Measurements from ENCODE around the gene GIPC1. TPM values are rescaled to one million over a fixed set of nuclear protein-coding genes. Genes with fewer than 3 reads are reported as not detected.

Gene GIPC1
- total RNA-seq, 1 experiment from 2014 or later = 103 TPM

- ATAC-seq (no peak), DNase-seq (ENCODE audit: low read depth, low spot score) (no peak)
- Histone ChIP-seq H3K9me3 (ENCODE audit: control insufficient read depth in 1 of 2, insufficient read depth in 1 of 2, low read depth in 1 of 2, low read length in 2 of 2) (no peaks in the 10 kb centered on the region), H3K4me3 (replicated peaks in 1 of 2; ENCODE audit: low read depth in 1 of 2, low read length in 2 of 2) (no peak overlapping the region), H3K4me1 (ENCODE audit: control insufficient read depth in 1 of 2, insufficient read depth in 2 of 2, low read length in 2 of 2) (peaks cover 0 to 3% of the 10 kb centered on the region in 2 experiments; a peak in 1 of 4 replicates), H3K4me2 (ENCODE audit: low read length) (no peak overlapping the region), H3K79me2 (ENCODE audit: insufficient read depth, low read length) (peaks cover 23% of the 10 kb centered on the region; the same call in 1 of the 2 replicates), H3K27me3 (ENCODE audit: insufficient read depth, low read length) (no peaks in the 10 kb centered on the region), H3K9ac (ENCODE audit: low read length) (no peak overlapping the region), H3K9me2 (ENCODE audit: insufficient read depth) (no peaks in the 10 kb centered on the region), H4K20me1 (ENCODE audit: insufficient read depth) (no peaks in the 10 kb centered on the region), H2AFZ (ENCODE audit: low read depth, low read length, poor library complexity, severe bottlenecking) (no peak overlapping the region), H3K36me3 (ENCODE audit: control insufficient read depth in 1 of 2, insufficient read depth in 2 of 2, low read length in 2 of 2) (peaks cover 3 to 12% of the 10 kb centered on the region in 2 experiments; a peak in 2 of 4 replicates), H3K27ac (ENCODE audit: low read depth, low read length) (no peak overlapping the region)
- ChIA-PET CTCF (interaction anchor here (0.6 to 1.1 kb wide), 5 partner anchors 11 to 832 kb away, joined by 3 to 5 read pairs (median 3); no protein-coding TSS in a partner anchor), POLR2A (no interaction called here), RAD21 (ENCODE audit: low non-redundant PET in 1 of 2, low total read pairs in 2 of 2, uncharacterized antibody in 2 of 2, unreplicated experiment in 2 of 2) (no interaction called here)
- intact Hi-C loops (cut with micrococcal nuclease) = loop anchor here (5.0 to 10.0 kb wide), 2 partner anchors 53 to 350 kb away; partner anchors contain the start of genes ASF1B and PKN1
- TF ChIP-seq RAD21 (IDR thresholded peaks at IDR 0.05; ENCODE audit: low read depth) (no peak), ZNF274 (IDR thresholded peaks at IDR 0.05; ENCODE audit: low read depth, low read length) (no peak), REST (IDR thresholded peaks at IDR 0.05; ENCODE audit: low read depth) (no peak), SIN3A (IDR thresholded peaks at IDR 0.05; ENCODE audit: low read depth) (no peak), SRF (IDR thresholded peaks at IDR 0.05; ENCODE audit: low read depth) (no peak), POLR2A (IDR thresholded peaks at IDR 0.05; ENCODE audit: borderline replicate concordance, extremely low read depth, insufficient read depth, insufficient read length) (no peak), JUND (IDR thresholded peaks at IDR 0.05) (no peak), YY1 (IDR thresholded peaks at IDR 0.05; ENCODE audit: extremely low read depth, insufficient replicate concordance, low read depth, low read length) (no peak), TCF7L2 (IDR thresholded peaks at IDR 0.05; ENCODE audit: borderline replicate concordance, extremely low read depth, insufficient read depth, insufficient read length) (no peak), ATF3 (IDR thresholded peaks at IDR 0.05) (no peak), ZFX (IDR thresholded peaks at IDR 0.05) (no peak), EZH2phosphoT487 (IDR thresholded peaks at IDR 0.05; ENCODE audit: borderline replicate concordance) (no peak), MAX (IDR thresholded peaks at IDR 0.05) (no peak), FOSL1 (IDR thresholded peaks at IDR 0.05; ENCODE audit: low read depth) (no peak), ELF1 (IDR thresholded peaks at IDR 0.05; ENCODE audit: borderline replicate concordance, low read depth) (no peak), EZH2 (IDR thresholded peaks at IDR 0.05) (no peak), SP1 (IDR thresholded peaks at IDR 0.05; ENCODE audit: low read depth) (no peak), EGR1 (IDR thresholded peaks at IDR 0.05; ENCODE audit: low read depth) (no peak)
- BruUV-seq (replicated peaks) = no TSS peak
Measured at GRCh38 chr19:14487370-14488125, 8.4 kb downstream of the GIPC1 start.

All from HCT116 (cell line).